UCSD-AML1 (cell line): ENCODE results near the gene TCEAL1.

Source experiments
- DNase-seq: peaks from one replicate; lab custom pipeline; 2025; ENCODE audit not compliant: unreplicated experiment; lab: John Stamatoyannopoulos, UW

TCEAL1 gene

GRCh38 chrX:103678199-103678993, 49.6 kb downstream of the TCEAL1 start:
- DNase-seq, result no peak
